OCI-LY3 (cell line): Measurements from ENCODE around the gene STX1B.

Source experiments
- H2AFZ ChIP-seq: fragments of 200-600, 300-600 bp; shearing (Covaris generic); 2 replicates; pipeline ENCODE4 v1.6.0; 2014; ENCODE audit warnings: antibody characterized with exemption, low read depth, low read length
- H3K27ac ChIP-seq: fragments of 200-600, 300-600 bp; sonication (generic); 2 replicates; pipeline ENCODE4 v1.5.1; 2014; ENCODE audit warnings: mild to moderate bottlenecking, low read length, moderate library complexity, mixed read lengths
- H3K27me3 ChIP-seq: fragments of 200-600, 300-600 bp; sonication (generic); 2 replicates; pipeline ENCODE4 v1.6.1; 2014; ENCODE audit warnings: low read depth, low read length, mixed read lengths
- H3K36me3 ChIP-seq: fragments of 200-600, 300-600 bp; sonication (generic); replicated peaks from 2 replicates; pipeline ENCODE3; 2014; ENCODE audit warnings: low read depth, low read length, mixed read lengths
- H3K4me1 ChIP-seq: fragments of 300-600, 200-600 bp; sonication (generic); 2 replicates; pipeline ENCODE4 v1.6.1; 2014; ENCODE audit warnings: low read length, mixed read lengths
- H3K4me2 ChIP-seq: fragments of 200-600, 300-600 bp; sonication (generic); 2 replicates; pipeline ENCODE4 v1.6.1; 2014; ENCODE audit warnings: low read length, mixed read lengths
- H3K4me3 ChIP-seq: fragments of 300-600, 200-600 bp; sonication (generic); 2 replicates; pipeline ENCODE4 v1.5.1; 2014; ENCODE audit warnings: antibody characterized with exemption, mild to moderate bottlenecking, low read length, moderate library complexity
- H3K79me2 ChIP-seq: fragments of 300-600, 200-600 bp; shearing (Covaris generic); 2 replicates; pipeline ENCODE4 v1.6.1; 2014; ENCODE audit warnings: mild to moderate bottlenecking, low read length, mixed read lengths
- H3K9ac ChIP-seq: fragments of 300-600, 200-600 bp; shearing (Covaris generic); 2 replicates; pipeline ENCODE4 v1.6.0; 2014; ENCODE audit warnings: mild to moderate bottlenecking, low read length, moderate library complexity
- H3K9me3 ChIP-seq: fragments of 200-600, 300-600 bp; shearing (Covaris generic); 2 replicates; pipeline ENCODE4 v1.6.1; 2014; ENCODE audit warnings: low read length, mixed read lengths; ENCODE audit not compliant: insufficient read depth
- H4K20me1 ChIP-seq: fragments of 200-600, 300-600 bp; sonication (generic); 2 replicates; pipeline ENCODE4 v1.6.1; 2016; ENCODE audit warnings: low read length, mixed read lengths; ENCODE audit not compliant: insufficient read depth
- EZH2phosphoT487 ChIP-seq: fragments of 200-600 bp; shearing (Covaris generic); IDR thresholded peaks from 2 replicates; pipeline ENCODE4 v1.6.1; 2018; ENCODE audit warnings: antibody characterized with exemption, mixed run types, low read depth
- TF ChIP-seq, protein P1 (sequence below): fragments of 200-600, 300-600 bp; sonication (generic); IDR thresholded peaks from 2 replicates; pipeline ENCODE4 v1.5.1; 2014; ENCODE audit warnings: antibody characterized with exemption, low read length, low read depth

The STX1B gene

DNA sequence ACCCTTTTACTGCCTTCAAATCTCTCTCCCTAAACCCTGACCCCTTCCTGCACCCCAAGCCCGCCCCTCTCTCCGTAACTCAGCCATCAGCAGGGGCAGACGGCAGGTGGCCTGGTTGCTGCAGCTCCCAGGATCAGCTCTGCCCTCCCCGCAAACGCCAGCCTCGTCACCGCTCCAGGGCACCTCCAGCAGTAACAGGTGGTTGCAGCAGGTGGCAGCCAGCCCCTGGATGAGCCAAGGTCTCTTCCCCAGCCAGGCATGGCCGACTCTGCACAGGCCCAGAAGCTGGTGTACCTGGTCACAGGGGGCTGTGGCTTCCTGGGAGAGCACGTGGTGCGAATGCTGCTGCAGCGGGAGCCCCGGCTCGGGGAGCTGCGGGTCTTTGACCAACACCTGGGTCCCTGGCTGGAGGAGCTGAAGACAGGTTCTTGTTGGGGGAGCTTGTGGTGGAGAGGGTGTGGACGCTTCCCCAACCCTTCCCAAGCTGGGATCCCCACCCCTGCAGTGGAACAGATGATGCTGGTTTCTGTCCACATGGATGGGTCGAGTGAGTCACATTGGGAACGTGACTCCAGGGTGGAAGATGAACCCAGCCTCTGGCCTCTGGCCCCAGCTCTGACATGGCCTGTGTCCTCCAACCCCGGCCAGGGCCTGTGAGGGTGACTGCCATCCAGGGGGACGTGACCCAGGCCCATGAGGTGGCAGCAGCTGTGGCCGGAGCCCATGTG lies 24.9 kb downstream of the STX1B start:
- Histone ChIP-seq H4K20me1 (no peaks in the 10 kb centered on the region), H3K4me2 (no peak overlapping the region), H3K9ac (no peak overlapping the region), H3K4me3 (no peak overlapping the region), H3K9me3 (no peaks in the 10 kb centered on the region), H3K36me3 (peaks cover 11% of the 10 kb centered on the region), H2AFZ (no peak overlapping the region), H3K27me3 (no peaks in the 10 kb centered on the region), H3K27ac (no peak overlapping the region), H3K4me1 (peaks cover 8% of the 10 kb centered on the region), H3K79me2 (no peaks in the 10 kb centered on the region)
- TF ChIP-seq EZH2phosphoT487: no peak
- TF ChIP-seq, protein P1, sequence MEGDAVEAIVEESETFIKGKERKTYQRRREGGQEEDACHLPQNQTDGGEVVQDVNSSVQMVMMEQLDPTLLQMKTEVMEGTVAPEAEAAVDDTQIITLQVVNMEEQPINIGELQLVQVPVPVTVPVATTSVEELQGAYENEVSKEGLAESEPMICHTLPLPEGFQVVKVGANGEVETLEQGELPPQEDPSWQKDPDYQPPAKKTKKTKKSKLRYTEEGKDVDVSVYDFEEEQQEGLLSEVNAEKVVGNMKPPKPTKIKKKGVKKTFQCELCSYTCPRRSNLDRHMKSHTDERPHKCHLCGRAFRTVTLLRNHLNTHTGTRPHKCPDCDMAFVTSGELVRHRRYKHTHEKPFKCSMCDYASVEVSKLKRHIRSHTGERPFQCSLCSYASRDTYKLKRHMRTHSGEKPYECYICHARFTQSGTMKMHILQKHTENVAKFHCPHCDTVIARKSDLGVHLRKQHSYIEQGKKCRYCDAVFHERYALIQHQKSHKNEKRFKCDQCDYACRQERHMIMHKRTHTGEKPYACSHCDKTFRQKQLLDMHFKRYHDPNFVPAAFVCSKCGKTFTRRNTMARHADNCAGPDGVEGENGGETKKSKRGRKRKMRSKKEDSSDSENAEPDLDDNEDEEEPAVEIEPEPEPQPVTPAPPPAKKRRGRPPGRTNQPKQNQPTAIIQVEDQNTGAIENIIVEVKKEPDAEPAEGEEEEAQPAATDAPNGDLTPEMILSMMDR: no peak

DNA sequence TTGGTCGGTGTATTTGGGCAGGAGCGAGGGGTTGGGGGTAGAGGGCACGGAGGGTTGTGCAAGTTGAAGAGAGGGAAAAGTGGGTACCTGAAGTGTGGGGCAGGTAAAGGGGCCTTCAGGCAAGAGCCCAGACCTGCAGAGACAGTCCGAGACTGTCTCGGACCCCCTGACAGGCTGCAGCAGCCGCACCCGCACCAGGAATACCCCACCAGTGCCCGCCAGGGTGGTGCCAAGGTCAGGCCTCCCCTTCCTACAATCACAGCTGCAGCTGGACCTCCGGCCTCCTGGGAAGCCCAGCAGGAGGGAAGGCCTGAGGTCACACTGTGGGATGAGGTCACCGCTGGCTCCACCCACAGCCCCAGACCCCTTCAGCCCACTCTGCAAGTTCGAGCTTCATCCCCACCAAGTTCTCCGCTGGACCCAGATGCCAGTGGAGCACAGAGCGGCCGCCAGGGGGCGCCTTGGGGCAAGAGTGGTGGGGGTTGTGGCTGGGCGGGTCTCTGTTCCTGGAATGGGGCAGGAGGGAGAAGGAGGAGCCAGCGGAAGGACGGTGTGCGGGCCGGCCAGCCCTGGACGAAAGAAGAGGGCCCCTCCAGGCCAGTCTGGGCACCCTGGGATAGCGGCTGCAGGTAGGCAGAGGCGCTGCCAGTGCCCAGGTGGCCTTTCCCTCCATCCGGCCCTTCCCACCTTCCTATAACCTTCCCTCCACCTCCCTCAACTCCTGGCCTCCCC lies 25.6 kb downstream of the STX1B start, which contains the start of gene HSD3B7:
TSS of gene HSD3B7 (plus strand) at position 539 of the 732 bp plus-strand sequence. CDS start 452 bp downstream, outside the sequence.
- H3K27me3 ChIP-seq: no peaks in the 10 kb centered on the region
- no peak within 1 kb of the TSS for H3K4me3 ChIP-seq
- no peak within 1 kb of the TSS for H3K4me2 ChIP-seq
- no peaks in the 10 kb centered on the region for H3K79me2 ChIP-seq
- no peak within 1 kb of the TSS for H2AFZ ChIP-seq
- H3K36me3 ChIP-seq: peaks cover 16% of the 10 kb centered on the region
- peaks cover 8% of the 10 kb centered on the region for H3K4me1 ChIP-seq
- no peaks in the 10 kb centered on the region for H4K20me1 ChIP-seq
- TF ChIP-seq EZH2phosphoT487: no peak
- TF ChIP-seq, protein P1: peak; percentile 84
- H3K9me3 ChIP-seq: no peaks in the 10 kb centered on the region
- no peak within 1 kb of the TSS for H3K27ac ChIP-seq
- H3K9ac ChIP-seq: no peak within 1 kb of the TSS

DNA sequence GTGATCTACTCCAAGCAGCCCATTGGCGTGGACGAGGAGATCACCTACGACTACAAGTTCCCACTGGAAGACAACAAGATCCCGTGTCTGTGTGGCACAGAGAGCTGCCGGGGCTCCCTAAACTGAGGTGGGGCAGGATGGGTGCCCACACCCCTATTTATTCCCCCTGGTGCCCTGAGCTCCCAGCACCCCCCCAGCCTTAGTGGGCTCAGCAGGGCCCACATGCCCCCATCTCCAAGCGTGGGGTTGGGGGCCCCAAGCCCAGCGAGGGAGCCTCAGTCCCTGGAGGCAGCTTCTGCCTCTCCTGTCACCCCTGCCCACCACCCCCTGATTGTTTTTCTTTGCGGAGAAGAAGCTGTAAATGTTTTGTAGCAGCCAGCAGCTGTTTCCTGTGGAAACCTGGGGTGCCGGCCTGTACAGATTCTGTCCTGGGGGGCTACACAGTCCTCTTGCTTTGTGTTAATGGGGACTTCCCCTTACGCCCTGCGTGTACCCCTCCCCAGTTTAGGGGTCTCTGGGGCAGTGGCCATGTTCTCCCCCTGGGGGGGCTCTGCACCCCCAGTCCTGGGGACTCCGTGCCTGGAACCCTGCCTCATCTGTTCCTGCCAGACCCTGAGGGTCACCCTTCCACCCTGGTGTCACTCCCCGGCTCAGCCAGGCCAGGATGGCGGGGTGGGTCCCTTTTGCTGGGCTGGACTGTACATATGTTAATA lies 26.4 kb downstream of the STX1B start:
- H3K9ac ChIP-seq: no peak overlapping the region

More for the DNA sequence above, 26.4 kb downstream of the STX1B start:
- Histone ChIP-seq H3K4me1 (peaks cover 5% of the 10 kb centered on the region), H3K36me3 (peaks cover 20% of the 10 kb centered on the region), H4K20me1 (no peaks in the 10 kb centered on the region), H3K4me3 (no peak overlapping the region), H3K27ac (no peak overlapping the region), H3K27me3 (no peaks in the 10 kb centered on the region), H3K4me2 (no peak overlapping the region), H3K9me3 (no peaks in the 10 kb centered on the region), H2AFZ (no peak overlapping the region), H3K79me2 (no peaks in the 10 kb centered on the region)
- TF ChIP-seq EZH2phosphoT487: no peak
- TF ChIP-seq, protein P1: no peak
